Measurements from ENCODE around the gene PLXDC1. TPM values are rescaled to one million over a fixed set of nuclear protein-coding genes. Genes with fewer than 3 reads are reported as not detected.

The PLXDC1 gene
- total RNA-seq, 2 donors from 2014 or later, result 4.6 to 9.3 TPM

DNA sequence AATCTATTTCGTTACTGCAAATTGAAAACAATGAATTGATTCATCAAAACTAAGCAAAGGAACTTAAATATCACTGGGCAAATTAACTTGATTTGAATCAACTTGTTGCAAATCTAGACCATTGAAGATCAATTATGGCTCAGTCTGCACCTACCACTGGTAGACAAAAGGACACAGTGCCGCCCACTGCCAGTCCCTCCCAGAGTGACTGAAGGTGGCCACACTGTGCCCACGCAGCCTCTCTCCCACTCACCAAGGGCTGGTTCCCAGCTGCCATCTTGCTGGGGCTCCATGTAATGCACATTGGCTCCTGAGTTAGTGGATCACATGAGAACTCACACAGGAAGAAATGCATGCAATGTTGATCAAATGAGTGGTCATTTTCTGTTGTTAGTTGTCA lies 78.1 kb downstream of the PLXDC1 start:
- H3K4me3 ChIP-seq, result no peak overlapping the region
- no peak overlapping the region for H3K27ac ChIP-seq
- no peaks in the 10 kb centered on the region for H3K27me3 ChIP-seq
- H3K4me1 ChIP-seq, result no peaks in the 10 kb centered on the region
- TF ChIP-seq, protein P1, sequence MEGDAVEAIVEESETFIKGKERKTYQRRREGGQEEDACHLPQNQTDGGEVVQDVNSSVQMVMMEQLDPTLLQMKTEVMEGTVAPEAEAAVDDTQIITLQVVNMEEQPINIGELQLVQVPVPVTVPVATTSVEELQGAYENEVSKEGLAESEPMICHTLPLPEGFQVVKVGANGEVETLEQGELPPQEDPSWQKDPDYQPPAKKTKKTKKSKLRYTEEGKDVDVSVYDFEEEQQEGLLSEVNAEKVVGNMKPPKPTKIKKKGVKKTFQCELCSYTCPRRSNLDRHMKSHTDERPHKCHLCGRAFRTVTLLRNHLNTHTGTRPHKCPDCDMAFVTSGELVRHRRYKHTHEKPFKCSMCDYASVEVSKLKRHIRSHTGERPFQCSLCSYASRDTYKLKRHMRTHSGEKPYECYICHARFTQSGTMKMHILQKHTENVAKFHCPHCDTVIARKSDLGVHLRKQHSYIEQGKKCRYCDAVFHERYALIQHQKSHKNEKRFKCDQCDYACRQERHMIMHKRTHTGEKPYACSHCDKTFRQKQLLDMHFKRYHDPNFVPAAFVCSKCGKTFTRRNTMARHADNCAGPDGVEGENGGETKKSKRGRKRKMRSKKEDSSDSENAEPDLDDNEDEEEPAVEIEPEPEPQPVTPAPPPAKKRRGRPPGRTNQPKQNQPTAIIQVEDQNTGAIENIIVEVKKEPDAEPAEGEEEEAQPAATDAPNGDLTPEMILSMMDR (IDR thresholded peaks at IDR 0.05), result no peak
- H3K9me3 ChIP-seq, result no peaks in the 10 kb centered on the region
- no peak for DNase-seq (ENCODE audit: low spot score)
- H3K36me3 ChIP-seq, result no peaks in the 10 kb centered on the region

GRCh38 chr17:39071573-39071972 lies 79.9 kb downstream of the PLXDC1 start:
- DNase-seq (ENCODE audit: low spot score), result no peak
- H3K36me3 ChIP-seq, result no peaks in the 10 kb centered on the region
- H3K4me1 ChIP-seq, result no peaks in the 10 kb centered on the region
- H3K4me3 ChIP-seq, result no peak overlapping the region
- no peaks in the 10 kb centered on the region for H3K27me3 ChIP-seq
- TF ChIP-seq, protein P1 (IDR thresholded peaks at IDR 0.05), result no peak
- H3K9me3 ChIP-seq, result no peaks in the 10 kb centered on the region
- no peak overlapping the region for H3K27ac ChIP-seq

DNA sequence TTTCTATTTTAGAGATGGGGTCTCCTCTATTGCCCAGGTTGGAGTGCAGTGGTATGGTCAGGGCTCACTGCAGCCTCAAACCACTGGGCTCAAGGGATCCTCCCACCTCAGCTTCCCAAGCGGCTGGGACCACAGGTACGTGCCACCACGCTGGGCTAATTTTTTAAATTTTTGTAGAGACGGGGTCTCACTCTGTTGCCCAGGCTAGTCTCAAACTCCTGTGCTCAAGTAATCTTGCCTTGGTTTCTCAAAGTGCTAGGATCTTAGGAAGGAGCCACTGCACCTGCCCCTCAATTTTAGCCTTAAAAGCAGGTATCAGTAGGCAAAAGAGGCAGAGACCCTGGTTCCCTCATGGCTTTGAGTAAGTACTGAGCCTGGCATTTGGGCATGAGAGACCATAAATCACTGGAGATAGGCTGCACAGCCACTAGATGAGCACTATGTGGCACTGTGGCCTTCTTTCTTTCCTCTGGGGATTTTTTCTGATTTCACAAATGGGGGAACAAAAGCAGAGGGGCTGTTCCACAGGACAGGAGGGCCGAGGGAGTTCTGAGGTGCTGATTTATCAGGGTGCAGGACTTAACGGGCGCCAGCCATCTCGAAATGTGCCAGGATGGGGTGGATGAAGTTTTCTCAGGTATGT lies 82.2 kb downstream of the PLXDC1 start:
- Histone ChIP-seq H3K36me3 (no peaks in the 10 kb centered on the region), H3K9me3 (no peaks in the 10 kb centered on the region), H3K27me3 (no peaks in the 10 kb centered on the region), H3K27ac (no peak overlapping the region), H3K4me3 (no peak overlapping the region), H3K4me1 (peaks cover 0 to 8% of the 10 kb centered on the region in 2 donors)
- no peak for DNase-seq (ENCODE audit: low spot score)
- TF ChIP-seq, protein P1 (IDR thresholded peaks at IDR 0.05), result peak; percentile 32 to 71

GRCh38 chr17:39064819-39065218 lies 86.6 kb downstream of the PLXDC1 start:
- TF ChIP-seq, protein P1 (IDR thresholded peaks at IDR 0.05), result no peak

GRCh38 chr17:39064374-39064773 lies 87.1 kb downstream of the PLXDC1 start:
- Histone ChIP-seq H3K9me3 (no peaks in the 10 kb centered on the region), H3K36me3 (no peaks in the 10 kb centered on the region), H3K4me1 (peaks cover 0 to 23% of the 10 kb centered on the region in 2 donors), H3K27ac (no peak overlapping the region), H3K27me3 (no peaks in the 10 kb centered on the region), H3K4me3 (no peak overlapping the region)
- TF ChIP-seq, protein P1 (IDR thresholded peaks at IDR 0.05), result no peak
- no peak for DNase-seq (ENCODE audit: low spot score)

More at GRCh38 chr17:39064819-39065218, 86.6 kb downstream of the PLXDC1 start:
- Histone ChIP-seq H3K4me1 (peaks cover 0 to 23% of the 10 kb centered on the region in 2 donors), H3K4me3 (no peak overlapping the region), H3K36me3 (no peaks in the 10 kb centered on the region), H3K27me3 (no peaks in the 10 kb centered on the region), H3K9me3 (no peaks in the 10 kb centered on the region), H3K27ac (no peak overlapping the region)
- DNase-seq (ENCODE audit: low spot score), result no peak

GRCh38 chr17:39063681-39064069 lies 87.8 kb downstream of the PLXDC1 start:
- no peak for DNase-seq (ENCODE audit: low spot score)
- Histone ChIP-seq H3K27me3 (no peaks in the 10 kb centered on the region), H3K36me3 (no peaks in the 10 kb centered on the region), H3K27ac (peak overlapping the region in 1 of 2 donors; percentile 6), H3K4me3 (no peak overlapping the region), H3K4me1 (peaks cover 0 to 23% of the 10 kb centered on the region in 2 donors), H3K9me3 (no peaks in the 10 kb centered on the region)
- TF ChIP-seq, protein P1 (IDR thresholded peaks at IDR 0.05), result no peak
